Heart left ventricle (tissue), 16 donors: Measurements from ENCODE around the gene STYXL1. TPM values are rescaled to one million over a fixed set of nuclear protein-coding genes. Genes with fewer than 3 reads are reported as not detected.

Experiments
- ATAC-seq, 4 donors: fragments of 200-7000 bp; cut with Tn5 transposase; one replicate each; pipeline ENCODE4 v1.9.1; 2020 to 2022; ENCODE audit warnings: moderate library complexity in 4 of 4, mild to moderate bottlenecking in 3 of 4, moderate number of reproducible peaks in 1 of 4
- DNase-seq, 5 donors: peaks; one replicate each; pipeline ENCODE4 v3.0.0-alpha.2; 2020
- H3K27ac ChIP-seq, 12 donors: fragments of 200-600 bp; sonication (generic) in 4 of 12; one replicate each; pipeline versions ENCODE4 v1.5.0 to v1.8.0; 2016 to 2022; ENCODE audit warnings: mild to moderate bottlenecking in 2 of 12
- H3K27me3 ChIP-seq, 9 donors: fragments of 200-600 bp; sonication (generic) in 2 of 9; one replicate each; pipeline versions ENCODE4 v1.5.1 to v1.8.0; 2016 to 2022; ENCODE audit warnings: mild to moderate bottlenecking in 3 of 9
- H3K36me3 ChIP-seq, 9 donors: fragments of 200-600 bp; sonication (generic) in 2 of 9; one replicate each; pipeline versions ENCODE4 v1.5.0 to v1.8.0; 2018 to 2022; ENCODE audit warnings: mild to moderate bottlenecking in 2 of 9
- H3K4me1 ChIP-seq, 12 donors: fragments of 200-600 bp; sonication (generic) in 4 of 12; one replicate each; pipeline versions ENCODE4 v1.5.0 to v1.8.0; 2016 to 2022; ENCODE audit warnings: mild to moderate bottlenecking in 3 of 12
- H3K4me3 ChIP-seq, 12 donors: fragments of 200-600 bp; sonication (generic) in 4 of 12; one replicate each; pipeline versions ENCODE4 v1.5.0 to v1.8.0; 2017 to 2022; ENCODE audit warnings: mild to moderate bottlenecking in 9 of 12, moderate library complexity in 4 of 12
- H3K9me3 ChIP-seq, 12 donors: fragments of 200-600 bp; sonication (generic) in 4 of 12; one replicate each; pipeline versions ENCODE4 v1.5.0 to v1.8.0; 2016 to 2022; ENCODE audit warnings: mild to moderate bottlenecking in 1 of 12
- POLR2A ChIP-seq, 2 donors: fragments of 450-650 bp; IDR thresholded peaks; one replicate each; pipeline ENCODE4 v1.6.1; 2017; ENCODE audit warnings: antibody characterized with exemption in 2 of 2, mild to moderate bottlenecking in 2 of 2, moderate library complexity in 2 of 2
- WGBS, 4 donors: extraction: QIAGEN DNeasy Blood & Tissue Kit in 2 of 4; methylation state at CpG; one replicate each; pipeline versions ENCODE4 v1.1.5 to v1.1.7; 2013 to 2018; 5-methylcytosine and 5-hydroxymethylcytosine counted together
- intact Hi-C, 10 donors: fragments of 100-400 bp; cut with DNase I; formaldehyde crosslinking; loops; one replicate each; pipeline versions ENCODE4 v1.11.1 to v1.14.2; 2022
- polyA plus RNA-seq, 2 donors: library from polyadenylated mRNA; stranded (reverse); fragments of 200-250 nt; gene quantifications; one replicate each; pipeline ENCODE4 v1.2.3, GENCODE V29; 2013
- total RNA-seq, 9 donors: library from RNA; depleted of rRNA in 2 of 9; stranded (reverse); fragments of >200 nt in 2 of 9; fragmentation: NEBNext Ultra II Directional in 3 of 9; extraction: Animal tissue kit (Norgen Biotek cat#: 25700) in 3 of 9; gene quantifications; one replicate each; pipeline versions ENCODE4 v1.1.0 to v1.2.4, GENCODE V29; 2016 to 2023
- TF ChIP-seq, protein P1 (sequence below), 12 donors: fragments of 200-600 bp; sonication (generic) in 4 of 12; IDR thresholded peaks; one replicate each; pipeline versions ENCODE4 v1.5.0 to v1.8.0; 2018 to 2022; ENCODE audit warnings: antibody characterized with exemption in 12 of 12, mild to moderate bottlenecking in 5 of 12
- donor health status: ischemic (EF 13 %, LVEDD 7.1; RV severe dilation, severe dysfunction).
- donor health status: healthy with polysubstance abuse.
- donor health status: DM: no; HTN: yes; CAD: no.
- donor health status: DM: no; HTN: no; CAD: no.
- donor health status: ischemic (EF 25% LVEDD 6.9; RV normal size, moderate dysfunction).
- donor health status: ischemic (EF 25% LVEDD 5.7; RV mildly dilated, moderate dysfunction).
- donor health status: healthy.
- donor health status: DM: yes; HTN: yes; CAD: no.
- donor health status: ischemic (EF 35%, LVEDD 5.7; RV mildly dilated, moderate dysfunction).
- donor health status: nonischemic (EF 11% LVEDD 7.7; RV severe dilation, severe dysfunction).
- donor health status: DM: yes; HTN: yes; CAD: no.
- donor health status: PGD.
- donor health status: ischemic (EF 29% LVEDD 5.4; RV normal size, mild dysfunction).
- donor health status: nonischemic (EF 23%, LVEDD 6.1; RV moderate dilation, normal function).

STYXL1 gene
- total and polyA plus RNA-seq, 11 donors = 7.9 to 44.3 (median 19.1) TPM

GRCh38 chr7:75948179-75948578 lies 99.6 kb downstream of the STYXL1 start:
- intact Hi-C loops = no loop called here
- Histone ChIP-seq H3K36me3 (peaks cover 0 to 8% (median 0%) of the 10 kb centered on the region in 9 donors), H3K4me1 (peaks cover 0 to 56% (median 30%) of the 10 kb centered on the region in 12 donors), H3K4me3 (no peak overlapping the region), H3K27me3 (no peaks in the 10 kb centered on the region), H3K27ac (peak overlapping the region in 3 of 12 donors; percentile 3 to 85 (median 5)), H3K9me3 (no peaks in the 10 kb centered on the region)
- no peak for TF ChIP-seq POLR2A (IDR thresholded peaks at IDR 0.05)
- TF ChIP-seq, protein P1, sequence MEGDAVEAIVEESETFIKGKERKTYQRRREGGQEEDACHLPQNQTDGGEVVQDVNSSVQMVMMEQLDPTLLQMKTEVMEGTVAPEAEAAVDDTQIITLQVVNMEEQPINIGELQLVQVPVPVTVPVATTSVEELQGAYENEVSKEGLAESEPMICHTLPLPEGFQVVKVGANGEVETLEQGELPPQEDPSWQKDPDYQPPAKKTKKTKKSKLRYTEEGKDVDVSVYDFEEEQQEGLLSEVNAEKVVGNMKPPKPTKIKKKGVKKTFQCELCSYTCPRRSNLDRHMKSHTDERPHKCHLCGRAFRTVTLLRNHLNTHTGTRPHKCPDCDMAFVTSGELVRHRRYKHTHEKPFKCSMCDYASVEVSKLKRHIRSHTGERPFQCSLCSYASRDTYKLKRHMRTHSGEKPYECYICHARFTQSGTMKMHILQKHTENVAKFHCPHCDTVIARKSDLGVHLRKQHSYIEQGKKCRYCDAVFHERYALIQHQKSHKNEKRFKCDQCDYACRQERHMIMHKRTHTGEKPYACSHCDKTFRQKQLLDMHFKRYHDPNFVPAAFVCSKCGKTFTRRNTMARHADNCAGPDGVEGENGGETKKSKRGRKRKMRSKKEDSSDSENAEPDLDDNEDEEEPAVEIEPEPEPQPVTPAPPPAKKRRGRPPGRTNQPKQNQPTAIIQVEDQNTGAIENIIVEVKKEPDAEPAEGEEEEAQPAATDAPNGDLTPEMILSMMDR (IDR thresholded peaks at IDR 0.05) = no peak
- peak in 1 of 4 donors; percentile 2 for ATAC-seq
- 48 to 72% (median 64%) methylated on average over 8 to 9 of the region's 9 CpGs for WGBS, 4 donors
- DNase-seq = no peak

Other genes starting within 250 kb of the STYXL1 start
- under 1 TPM in 2 of 9 donors, not detected in 7; 0.60 to 0.77 TPM for gene CCL24, start 234.2 kb downstream of the STYXL1 start, total RNA-seq
- gene CCL24, start 234.2 kb downstream of the STYXL1 start, polyA plus RNA-seq = under 1 TPM in 1 of 2 donors, not detected in 1; 0.18 TPM
- 10 to 100 TPM; 23.6 to 44.1 (median 32.5) TPM for gene RHBDD2, start 169.0 kb downstream of the STYXL1 start, total RNA-seq
- 10 to 100 TPM; 27.6 to 43.4 TPM for gene RHBDD2, start 169.0 kb downstream of the STYXL1 start, polyA plus RNA-seq
- 100 to 1,000 TPM in 2 of 9 donors, 10 to 100 TPM in 7; 38.3 to 202 (median 80.0) TPM for gene POR, start 132.8 kb downstream of the STYXL1 start, total RNA-seq
- 100 to 1,000 TPM in 1 of 2 donors, 10 to 100 TPM in 1; 69.5 to 169 TPM for gene POR, start 132.8 kb downstream of the STYXL1 start, polyA plus RNA-seq
- 100 to 1,000 TPM in 7 of 9 donors, 10 to 100 TPM in 2; 63.8 to 181 (median 125) TPM for gene TMEM120A, start 53.4 kb downstream of the STYXL1 start, total RNA-seq
- gene TMEM120A, start 53.4 kb downstream of the STYXL1 start, polyA plus RNA-seq = 100 to 1,000 TPM; 138 to 152 TPM
- gene MDH2, start 106 bp upstream of the STYXL1 start, total RNA-seq = 100 to 1,000 TPM; 303 to 591 (median 409) TPM
- 100 to 1,000 TPM; 140 to 251 TPM for gene MDH2, start 106 bp upstream of the STYXL1 start, polyA plus RNA-seq
- 10 to 100 TPM in 1 of 9 donors, 1 to 10 TPM in 8; 1.6 to 18.0 (median 5.1) TPM for gene SRRM3, start 153.9 kb upstream of the STYXL1 start, total RNA-seq
- 10 to 100 TPM; 10.9 to 28.5 TPM for gene SRRM3, start 153.9 kb upstream of the STYXL1 start, polyA plus RNA-seq